HG03571 (cell line): ENCODE results near the gene FAM114A2.

ENCODE experiments used
- ATAC-seq: cut with Tn5 transposase; IDR thresholded peaks from one replicate; pipeline ENCODE4 v1.9.1; 2021; ENCODE audit not compliant: unreplicated experiment

FAM114A2 gene

GRCh38 chr5:153987301-153987700, 51.4 kb downstream of the FAM114A2 start:
- ATAC-seq, result no peak

- no peak for ATAC-seq
Observed at GRCh38 chr5:153985498-153985897, 53.2 kb downstream of the FAM114A2 start.

- no peak for ATAC-seq
Observed at GRCh38 chr5:153983885-153984284, 54.8 kb downstream of the FAM114A2 start.

GRCh38 chr5:153981905-153982605, 56.7 kb downstream of the FAM114A2 start:
- ATAC-seq, result no peak

- ATAC-seq, result no peak
Observed at GRCh38 chr5:153979028-153979783, 59.5 kb downstream of the FAM114A2 start.

GRCh38 chr5:153974813-153975163, 63.9 kb downstream of the FAM114A2 start:
- ATAC-seq, result no peak

- no peak for ATAC-seq
Observed at GRCh38 chr5:153974131-153974812, 64.4 kb downstream of the FAM114A2 start.

- ATAC-seq, result no peak
Observed at GRCh38 chr5:153972240-153972639, 66.5 kb downstream of the FAM114A2 start.

- ATAC-seq, result no peak
Observed at GRCh38 chr5:153970496-153970895, 68.2 kb downstream of the FAM114A2 start.

GRCh38 chr5:153969563-153969895, 69.2 kb downstream of the FAM114A2 start:
- ATAC-seq, result no peak

GRCh38 chr5:153968761-153969562, 69.7 kb downstream of the FAM114A2 start:
- ATAC-seq, result no peak

GRCh38 chr5:153964880-153965645, 73.6 kb downstream of the FAM114A2 start:
- peak; percentile 88 for ATAC-seq

GRCh38 chr5:153964191-153964879, 74.4 kb downstream of the FAM114A2 start:
- no peak for ATAC-seq

GRCh38 chr5:153960269-153961215, 78.2 kb downstream of the FAM114A2 start:
- ATAC-seq, result no peak

GRCh38 chr5:153959134-153959957, 79.4 kb downstream of the FAM114A2 start:
- no peak for ATAC-seq

- ATAC-seq, result no peak
Observed at GRCh38 chr5:153957205-153957604, 81.5 kb downstream of the FAM114A2 start.

GRCh38 chr5:153953411-153953810, 85.3 kb downstream of the FAM114A2 start:
- ATAC-seq, result no peak

GRCh38 chr5:153952893-153953292, 85.8 kb downstream of the FAM114A2 start:
- ATAC-seq, result no peak
